HG03432 (cell line): ENCODE results near the gene PSMD1.

Experiments used
- ATAC-seq: cut with Tn5 transposase; IDR thresholded peaks from one replicate; pipeline ENCODE4 v1.9.1; 2021; ENCODE audit warnings: mild to moderate bottlenecking, moderate library complexity; ENCODE audit not compliant: unreplicated experiment

Gene PSMD1

GRCh38 chr2:231034291-231034882 lies 22.3 kb upstream of the PSMD1 start:
- no peak for ATAC-seq

- ATAC-seq: no peak
Observed at GRCh38 chr2:231036131-231036530, 20.5 kb upstream of the PSMD1 start.

- ATAC-seq: no peak
Observed at GRCh38 chr2:231036578-231037106, 20.0 kb upstream of the PSMD1 start.

GRCh38 chr2:231037202-231037730 lies 19.4 kb upstream of the PSMD1 start, which contains the start of gene C2orf72:
TSS of gene C2orf72 (plus strand) at chr2:231037523. CDS start at chr2:231037566, 43 bp downstream.
- ATAC-seq: peak; percentile 47

- ATAC-seq: peak; percentile 31
Observed at GRCh38 chr2:231037731-231038482, 18.8 kb upstream of the PSMD1 start.

GRCh38 chr2:231038483-231039293 lies 18.0 kb upstream of the PSMD1 start:
- ATAC-seq: no peak

- no peak for ATAC-seq
Observed at GRCh38 chr2:231039294-231039664, 17.4 kb upstream of the PSMD1 start.

GRCh38 chr2:231039821-231040364 lies 16.8 kb upstream of the PSMD1 start:
- no peak for ATAC-seq

GRCh38 chr2:231041061-231041689 lies 15.5 kb upstream of the PSMD1 start:
- no peak for ATAC-seq

- no peak for ATAC-seq
Observed at GRCh38 chr2:231043796-231044195, 12.9 kb upstream of the PSMD1 start.

- no peak for ATAC-seq
Observed at GRCh38 chr2:231046916-231047273, 9.8 kb upstream of the PSMD1 start.

- ATAC-seq: no peak
Observed at GRCh38 chr2:231047274-231047922, 9.3 kb upstream of the PSMD1 start.

GRCh38 chr2:231047923-231048915 lies 8.4 kb upstream of the PSMD1 start:
- ATAC-seq: no peak

- no peak for ATAC-seq
Observed at GRCh38 chr2:231049286-231050017, 7.2 kb upstream of the PSMD1 start.

- no peak for ATAC-seq
Observed at GRCh38 chr2:231050018-231050901, 6.4 kb upstream of the PSMD1 start.

GRCh38 chr2:231051116-231051515 lies 5.6 kb upstream of the PSMD1 start:
- ATAC-seq: no peak
